Mucosa of descending colon (tissue), 3 donors: ENCODE results near the gene ZNF578. TPM values are rescaled to one million over a fixed set of nuclear protein-coding genes. Genes with fewer than 3 reads are reported as not detected.

Source experiments
- ATAC-seq: fragments of 200-7000 bp; cut with Tn5 transposase; one replicate; pipeline ENCODE4 v1.9.1; 2020; ENCODE audit warnings: mild to moderate bottlenecking, moderate library complexity
- DNase-seq, 3 donors: peaks; one replicate each; pipeline ENCODE4 v3.0.0-alpha.2; 2020
- H3K36me3 ChIP-seq: fragments of 200-600 bp; one replicate; pipeline ENCODE4 v1.8.0; 2021; ENCODE audit warnings: low read depth, mild to moderate bottlenecking
- H3K4me1 ChIP-seq: fragments of 200-600 bp; one replicate; pipeline ENCODE4 v1.8.0; 2021; ENCODE audit warnings: low read depth, mild to moderate bottlenecking
- H3K4me3 ChIP-seq: fragments of 200-600 bp; one replicate; pipeline ENCODE4 v1.8.0; 2021; ENCODE audit warnings: mild to moderate bottlenecking
- H3K9me3 ChIP-seq: fragments of 200-600 bp; one replicate; pipeline ENCODE4 v1.8.0; 2021; ENCODE audit warnings: mild to moderate bottlenecking
- CTCF ChIP-seq: fragments of 200-600 bp; IDR thresholded peaks from one replicate; pipeline ENCODE4 v1.8.0; 2022; ENCODE audit warnings: antibody characterized with exemption, mild to moderate bottlenecking
- intact Hi-C, 2 donors: fragments of 100-400 bp; cut with DNase I in 1 of 2; cut with micrococcal nuclease in 1 of 2; formaldehyde crosslinking; loops; one replicate each; pipeline versions ENCODE4 v1.11.0 to v1.11.1; 2022; cut with DNase I, micrococcal nuclease
- long read RNA-seq, 2 donors: library from polyadenylated mRNA; unstranded; transcript quantifications; one replicate each; pipeline ENCODE4 v2.0.0, GENCODE V29; 2019 to 2021
- total RNA-seq, 3 donors: library from RNA; stranded (reverse); fragmentation: NEBNext Ultra II Directional in 2 of 3; extraction: Animal tissue kit (Norgen Biotek cat#: 25700) in 2 of 3; gene quantifications; one replicate each; pipeline versions ENCODE4 v1.2.1 to v1.2.4, GENCODE V29; 2021 to 2023
- donor health status: DM: no; HTN: no; CAD: no; lungs with moderate emphysema.
- donor health status: DM: no; HTN: no; CAD: no.
- donor health status: DM: no; HTN: yes; CAD: no.

ZNF578 gene
- total RNA-seq, result 1 to 10 TPM in 1 of 3 donors, under 1 TPM in 2; 0.27 to 2.6 (median 0.43) TPM
- long read RNA-seq, donor 1, partial matches to known transcripts, result 0 of 2 reads
- long read RNA-seq, donor 1, other reads (novel, unspliced or antisense), result 1 of 2 reads
- long read RNA-seq, donor 2, result 0 reads

DNA sequence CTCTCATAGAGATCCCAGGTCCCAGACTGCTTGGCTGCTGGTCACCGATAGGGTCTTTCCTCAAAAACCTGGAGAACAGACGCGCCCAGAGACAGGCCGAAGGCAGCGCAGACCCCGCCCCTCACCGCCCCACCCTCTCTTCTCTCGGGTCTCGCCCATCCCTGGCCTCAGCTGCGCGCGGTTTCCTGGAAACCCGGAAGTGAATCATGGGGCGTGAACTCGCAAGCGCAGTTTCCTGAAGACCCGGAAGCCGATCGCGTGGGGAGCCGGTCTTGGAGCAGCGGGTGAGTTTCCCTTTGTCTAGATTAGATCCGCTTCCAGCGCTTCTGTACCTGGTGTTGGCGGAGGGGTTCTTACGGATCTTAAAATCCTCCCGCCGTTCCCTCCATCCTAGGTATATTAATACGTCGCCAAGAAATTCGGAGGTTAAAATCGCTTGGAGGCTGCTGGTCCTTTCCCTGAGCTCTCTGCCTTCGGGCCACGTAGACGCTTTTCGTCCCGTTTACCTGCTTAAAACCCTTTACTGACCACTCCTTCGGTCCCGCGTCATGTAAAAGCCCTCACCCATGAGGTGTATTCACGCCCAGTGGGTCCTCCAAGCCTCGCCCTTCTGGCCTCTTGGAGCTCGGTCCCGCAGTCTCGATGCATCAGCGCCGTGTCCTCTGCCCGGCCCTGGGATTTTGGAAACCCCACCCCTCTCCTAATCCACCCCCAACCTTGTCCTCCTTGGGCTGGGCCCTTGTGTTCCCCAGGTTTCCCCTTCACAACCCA is at the start of gene ZNF578:
ZNF578 (plus strand) TSS at position 230 of the 771 bp plus-strand sequence. CDS start 48,293 bp downstream, outside the sequence.
- no peaks in the 10 kb centered on the region for H3K36me3 ChIP-seq
- ATAC-seq (peak; percentile 37), DNase-seq (peak; percentile 64 to 72 (median 64))
- TF ChIP-seq CTCF, result no peak
- intact Hi-C loops, result no loop called here
- H3K9me3 ChIP-seq, result peaks cover 85% of the 10 kb centered on the region
- H3K4me3 ChIP-seq, result no peak within 1 kb of the TSS
- peaks cover 4% of the 10 kb centered on the region for H3K4me1 ChIP-seq

- no peak for ATAC-seq
- peaks cover 15% of the 10 kb centered on the region for H3K36me3 ChIP-seq
- intact Hi-C loops, result no loop called here
- no peak for DNase-seq
- TF ChIP-seq CTCF, result no peak
- H3K4me1 ChIP-seq, result no peaks in the 10 kb centered on the region
- H3K4me3 ChIP-seq, result no peak overlapping the region
- H3K9me3 ChIP-seq, result peaks cover 86% of the 10 kb centered on the region
These were observed 43.1 kb upstream of the ZNF578 start for GRCh38 chr19:52410276-52410675.

DNA sequence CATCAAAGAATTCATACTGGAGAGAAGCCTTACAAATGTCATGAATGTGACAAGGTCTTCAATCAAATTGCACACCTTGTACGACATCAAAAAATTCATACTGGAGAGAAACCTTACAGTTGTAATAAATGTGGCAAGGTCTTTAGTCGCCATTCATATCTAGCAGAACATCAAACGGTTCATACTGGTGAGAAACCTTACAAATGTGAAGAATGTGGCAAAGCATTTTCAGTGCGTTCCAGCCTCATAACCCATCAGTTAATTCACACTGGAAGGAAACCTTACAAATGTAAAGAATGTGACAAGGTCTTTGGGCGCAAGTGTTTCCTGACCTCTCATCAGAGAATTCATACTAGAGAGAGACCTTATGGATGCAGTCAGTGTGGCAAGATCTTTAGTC is 37.6 kb upstream of the ZNF578 start:
- DNase-seq (no peak), ATAC-seq (no peak)
- H3K9me3 ChIP-seq, result peaks cover 98% of the 10 kb centered on the region
- no peaks in the 10 kb centered on the region for H3K36me3 ChIP-seq
- no peak for TF ChIP-seq CTCF
- intact Hi-C loops, result no loop called here
- no peak overlapping the region for H3K4me3 ChIP-seq
- no peaks in the 10 kb centered on the region for H3K4me1 ChIP-seq

GRCh38 chr19:52428937-52429336 is 24.4 kb upstream of the ZNF578 start, which contains the start of gene ZNF534:
ZNF534 (plus strand) TSS chr19:52429148; CDS start chr19:52431475, 2,327 bp downstream.
- ATAC-seq (no peak), DNase-seq (no peak)
- Histone ChIP-seq H3K4me1 (no peaks in the 10 kb centered on the region), H3K36me3 (no peaks in the 10 kb centered on the region), H3K9me3 (peaks cover 96% of the 10 kb centered on the region), H3K4me3 (no peak within 1 kb of the TSS)
- TF ChIP-seq CTCF, result no peak
- intact Hi-C loops, result no loop called here

DNA sequence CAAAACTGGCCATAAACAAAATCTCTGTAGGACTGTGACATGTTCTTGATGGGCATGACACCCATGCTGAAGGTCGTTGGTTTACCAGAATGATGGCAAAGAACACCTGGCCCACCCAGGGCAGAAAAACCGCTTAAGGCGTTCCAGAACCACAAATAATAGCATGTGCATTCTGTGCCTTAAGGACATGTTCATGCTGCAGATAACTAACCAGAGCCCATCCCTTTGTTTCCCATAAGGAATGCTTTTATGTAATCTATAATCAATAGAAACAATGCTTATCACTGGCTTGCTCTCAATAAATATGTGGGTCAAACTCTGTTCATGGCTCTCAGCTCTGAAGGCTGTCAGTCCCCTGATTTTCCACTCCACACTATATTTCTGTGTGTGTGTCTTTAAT is 11.2 kb upstream of the ZNF578 start:
- intact Hi-C loops, result no loop called here
- Histone ChIP-seq H3K9me3 (peaks cover 55% of the 10 kb centered on the region), H3K4me3 (no peak overlapping the region), H3K4me1 (no peaks in the 10 kb centered on the region), H3K36me3 (no peaks in the 10 kb centered on the region)
- ATAC-seq (no peak), DNase-seq (no peak)
- no peak for TF ChIP-seq CTCF
